ENCODE results near the gene ZNF267. TPM values are rescaled to one million over a fixed set of nuclear protein-coding genes. Genes with fewer than 3 reads are reported as not detected.
A peak's percentile ranks its signal among the peaks of the same experiment; 100 is the strongest.
"Not testable (repeated sequence)": the region's sequence is repeated elsewhere in the genome, so short reads cannot be mapped to it uniquely, and the experiment has no call there.

The ZNF267 gene
- 5.0 to 7.6 TPM (median 5.6 TPM) in 3 replicates for total RNA-seq
- long read RNA-seq, full-length matches to known transcripts = 8 of 8 reads
- long read RNA-seq, partial matches to known transcripts = 0 of 8 reads
- long read RNA-seq, other reads (novel, unspliced or antisense) = 0 of 8 reads

DNA sequence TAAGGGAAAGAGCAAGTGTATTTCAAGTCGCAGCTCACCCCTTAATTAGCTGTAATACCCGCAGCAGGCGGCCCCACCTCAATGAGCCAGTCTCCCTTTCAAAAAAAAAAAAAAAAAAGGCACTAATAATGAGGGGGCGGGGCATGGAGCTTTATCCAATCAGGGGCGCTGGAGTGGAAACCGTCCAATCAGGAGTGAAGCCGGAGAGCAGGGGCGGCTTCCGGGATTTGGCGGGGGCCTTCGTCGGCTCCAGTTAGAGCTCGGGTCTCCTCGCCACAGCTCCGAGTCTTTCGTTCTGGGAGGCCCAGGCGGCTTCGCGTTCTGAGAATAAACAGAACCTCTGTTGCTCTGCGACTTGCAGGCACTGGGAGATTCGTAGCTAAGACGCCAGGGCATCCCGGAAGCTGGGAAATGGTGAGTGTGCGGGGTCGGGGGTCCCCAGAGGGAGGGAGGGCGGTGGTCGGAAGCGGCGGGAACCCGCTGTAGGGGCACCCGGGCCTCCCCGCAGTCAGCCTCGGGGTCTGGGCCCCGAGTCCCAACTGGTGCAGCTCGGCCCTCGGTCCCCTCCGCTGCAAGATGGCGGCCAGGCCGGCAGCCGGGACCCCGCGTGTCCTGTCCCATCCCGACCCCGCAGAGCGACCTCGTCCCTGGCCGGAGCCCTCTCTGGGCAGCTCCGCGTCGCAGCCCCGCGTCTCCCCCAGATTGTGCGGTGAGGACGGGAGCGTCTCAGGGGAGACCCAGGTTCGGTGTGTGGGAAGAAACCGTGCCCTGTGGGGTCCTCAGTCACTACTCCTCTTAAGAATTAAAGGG, at the start of gene ZNF267:
ZNF267 (plus strand) TSS at position 252 of the 810 bp plus-strand sequence; CDS start at position 412, 160 bp downstream.
- Mint-ChIP-seq H3K4me1 (ENCODE audit: low read depth) (peaks cover 47% of the 10 kb centered on the region), H3K27me3 (ENCODE audit: low read depth) (no peaks in the 10 kb centered on the region), H3K36me3 (ENCODE audit: low read depth) (peaks cover 2% of the 10 kb centered on the region), H3K9me3 (ENCODE audit: low read depth) (no peaks in the 10 kb centered on the region), H3K27ac (ENCODE audit: unreplicated experiment) (peak within 1 kb of the TSS; percentile 92), H3K4me3 (ENCODE audit: unreplicated experiment) (peak within 1 kb of the TSS; percentile 89)
- no peak for DNase-seq (ENCODE audit: low spot score)
- no peak for TF ChIP-seq CTCF (IDR thresholded peaks at IDR 0.05)

DNA sequence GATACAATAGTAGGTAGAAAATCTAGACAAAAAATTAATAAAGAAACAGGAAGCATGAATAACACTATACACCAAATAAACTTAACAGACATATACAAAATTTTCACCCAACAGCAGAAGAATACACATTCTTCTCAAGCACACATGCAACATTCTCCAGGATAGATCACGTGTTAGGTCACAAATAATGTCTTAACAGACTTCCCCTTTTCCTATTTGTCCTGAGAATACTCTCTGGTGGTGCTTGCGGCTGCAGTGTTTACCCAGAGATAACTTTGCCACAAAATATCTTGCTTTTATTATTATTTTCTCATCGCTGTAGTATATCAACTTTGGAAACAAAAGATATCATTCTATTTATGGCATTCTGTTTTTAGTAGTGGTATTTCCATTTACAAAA, 40.6 kb upstream of the ZNF267 start:
- no peak for TF ChIP-seq CTCF (IDR thresholded peaks at IDR 0.05)
- no peak overlapping the region for H3K27ac Mint-ChIP-seq (ENCODE audit: unreplicated experiment)
- no peaks in the 10 kb centered on the region for H3K4me1 Mint-ChIP-seq (ENCODE audit: low read depth)
- DNase-seq (ENCODE audit: low spot score) = no peak
- no peaks in the 10 kb centered on the region for H3K36me3 Mint-ChIP-seq (ENCODE audit: low read depth)
- no peaks in the 10 kb centered on the region for H3K27me3 Mint-ChIP-seq (ENCODE audit: low read depth)
- H3K9me3 Mint-ChIP-seq (ENCODE audit: low read depth) = peaks cover 22% of the 10 kb centered on the region
- H3K4me3 Mint-ChIP-seq (ENCODE audit: unreplicated experiment) = no peak overlapping the region

- not testable (repeated sequence) for DNase-seq (ENCODE audit: low spot score); H3K27me3 Mint-ChIP-seq (ENCODE audit: low read depth); H3K27ac Mint-ChIP-seq (ENCODE audit: unreplicated experiment); H3K4me1 Mint-ChIP-seq (ENCODE audit: low read depth); H3K36me3 Mint-ChIP-seq (ENCODE audit: low read depth); H3K4me3 Mint-ChIP-seq (ENCODE audit: unreplicated experiment)
- peaks cover 32% of the 10 kb centered on the region for H3K9me3 Mint-ChIP-seq (ENCODE audit: low read depth)
Observed at GRCh38 chr16:31836396-31836795, 37.2 kb upstream of the ZNF267 start.

DNA sequence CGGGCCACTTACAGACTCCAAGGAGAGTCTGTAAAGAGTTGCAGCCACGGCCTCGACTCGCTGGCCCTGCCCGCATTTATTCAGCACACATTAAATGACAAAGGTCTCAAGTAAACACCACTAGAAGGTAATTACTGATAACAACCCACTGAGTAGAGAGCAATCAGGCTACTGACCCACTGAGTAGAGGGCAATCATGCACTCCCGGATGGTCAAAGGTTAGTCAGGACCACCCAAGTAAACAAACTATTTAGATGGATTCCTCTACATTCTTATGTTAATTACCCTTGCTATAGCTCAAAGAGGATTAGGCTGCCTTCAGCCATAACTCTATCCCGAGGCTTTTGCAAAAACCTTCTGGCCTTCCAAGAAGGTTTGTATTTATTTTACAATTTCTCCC, 30.7 kb upstream of the ZNF267 start:
- H3K27me3 Mint-ChIP-seq (ENCODE audit: low read depth) = no peaks in the 10 kb centered on the region
- TF ChIP-seq CTCF (IDR thresholded peaks at IDR 0.05) = no peak
- DNase-seq (ENCODE audit: low spot score) = no peak
- H3K36me3 Mint-ChIP-seq (ENCODE audit: low read depth) = no peaks in the 10 kb centered on the region
- no peak overlapping the region for H3K4me3 Mint-ChIP-seq (ENCODE audit: unreplicated experiment)
- peaks cover 40% of the 10 kb centered on the region for H3K9me3 Mint-ChIP-seq (ENCODE audit: low read depth)
- H3K4me1 Mint-ChIP-seq (ENCODE audit: low read depth) = no peaks in the 10 kb centered on the region
- H3K27ac Mint-ChIP-seq (ENCODE audit: unreplicated experiment) = no peak overlapping the region

DNA sequence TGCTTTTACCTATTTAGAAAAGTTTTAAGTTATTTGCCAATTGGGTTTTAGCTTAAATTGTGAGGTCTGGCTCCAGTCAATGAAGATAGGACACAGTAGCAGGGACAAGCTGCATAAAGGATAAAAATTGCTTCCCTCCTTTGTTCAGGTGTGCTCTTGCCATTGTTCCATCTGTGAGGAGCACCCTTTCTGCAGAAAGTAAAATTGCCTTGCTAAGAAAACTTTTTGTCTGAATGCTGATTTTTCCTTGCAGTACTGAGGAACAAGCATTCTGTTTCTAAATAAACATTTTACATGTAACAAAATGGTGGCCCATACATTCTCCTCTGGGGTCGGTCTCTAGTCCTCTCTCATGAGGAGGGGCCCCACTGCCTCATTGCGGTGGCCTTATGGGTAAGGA, 25.0 kb upstream of the ZNF267 start:
- not testable (repeated sequence) for H3K36me3 Mint-ChIP-seq (ENCODE audit: low read depth); H3K27me3 Mint-ChIP-seq (ENCODE audit: low read depth); H3K4me3 Mint-ChIP-seq (ENCODE audit: unreplicated experiment); DNase-seq (ENCODE audit: low spot score); H3K27ac Mint-ChIP-seq (ENCODE audit: unreplicated experiment); H3K4me1 Mint-ChIP-seq (ENCODE audit: low read depth)
- H3K9me3 Mint-ChIP-seq (ENCODE audit: low read depth) = peaks cover 35% of the 10 kb centered on the region

GRCh38 chr16:31853291-31853690, 20.3 kb upstream of the ZNF267 start:
- H3K36me3 Mint-ChIP-seq (ENCODE audit: low read depth) = no peaks in the 10 kb centered on the region
- H3K4me3 Mint-ChIP-seq (ENCODE audit: unreplicated experiment) = no peak overlapping the region
- no peak for TF ChIP-seq CTCF (IDR thresholded peaks at IDR 0.05)
- no peak for DNase-seq (ENCODE audit: low spot score)
- H3K4me1 Mint-ChIP-seq (ENCODE audit: low read depth) = no peaks in the 10 kb centered on the region
- peaks cover 26% of the 10 kb centered on the region for H3K27me3 Mint-ChIP-seq (ENCODE audit: low read depth)
- H3K27ac Mint-ChIP-seq (ENCODE audit: unreplicated experiment) = no peak overlapping the region
- H3K9me3 Mint-ChIP-seq (ENCODE audit: low read depth) = peaks cover 17% of the 10 kb centered on the region
